ENCODE measurements around the gene NUP58.
A peak's percentile ranks its signal among the peaks of the same experiment; 100 is the strongest.
"Not testable (repeated sequence)": the region's sequence is repeated elsewhere in the genome, so short reads cannot be mapped to it uniquely, and the experiment has no call there.

The NUP58 gene

GRCh38 chr13:25306671-25307464 is 5.4 kb downstream of the NUP58 start:
- no peak for DNase-seq

GRCh38 chr13:25310891-25311290 is 9.5 kb downstream of the NUP58 start:
- DNase-seq: no peak

GRCh38 chr13:25318946-25319345 is 17.5 kb downstream of the NUP58 start:
- DNase-seq: not testable (repeated sequence)

- DNase-seq: no peak
Measured at GRCh38 chr13:25319771-25320170, 18.3 kb downstream of the NUP58 start.

- no peak for DNase-seq
Measured at GRCh38 chr13:25324100-25324499, 22.7 kb downstream of the NUP58 start.

- no peak for DNase-seq
Measured at GRCh38 chr13:25329706-25330105, 28.3 kb downstream of the NUP58 start.

- no peak for DNase-seq
Measured at GRCh38 chr13:25330541-25330940, 29.1 kb downstream of the NUP58 start.

GRCh38 chr13:25335856-25336255 is 34.4 kb downstream of the NUP58 start:
- no peak for DNase-seq

GRCh38 chr13:25345576-25345975 is 44.2 kb downstream of the NUP58 start:
- DNase-seq: no peak

- DNase-seq: no peak
Measured at GRCh38 chr13:25347151-25347550, 45.7 kb downstream of the NUP58 start.

- DNase-seq: no peak
Measured at GRCh38 chr13:25351404-25351803, 50.0 kb downstream of the NUP58 start.

- DNase-seq: no peak
Measured at GRCh38 chr13:25352230-25352629, 50.8 kb downstream of the NUP58 start.

- DNase-seq: no peak
Measured at GRCh38 chr13:25352806-25353205, 51.4 kb downstream of the NUP58 start.

- DNase-seq: no peak
Measured at GRCh38 chr13:25353344-25353743, 51.9 kb downstream of the NUP58 start.

GRCh38 chr13:25354377-25354776 is 53.0 kb downstream of the NUP58 start:
- no peak for DNase-seq

GRCh38 chr13:25360443-25360842 is 59.0 kb downstream of the NUP58 start:
- DNase-seq: not testable (repeated sequence)

GRCh38 chr13:25365720-25366235 is 64.4 kb downstream of the NUP58 start:
- no peak for DNase-seq

- no peak for DNase-seq
Measured at GRCh38 chr13:25371158-25371874, 69.9 kb downstream of the NUP58 start.

- DNase-seq: no peak
Measured at GRCh38 chr13:25371875-25372283, 70.5 kb downstream of the NUP58 start, which contains the start of gene ATP8A2. ATP8A2 (plus strand) TSS chr13:25371974; CDS start chr13:25372213, 239 bp downstream.

- DNase-seq: no peak
Measured at GRCh38 chr13:25372284-25373081, 71.1 kb downstream of the NUP58 start.

- DNase-seq: peak; percentile 3
Measured at GRCh38 chr13:25375727-25376358, 74.4 kb downstream of the NUP58 start.

- no peak for DNase-seq
Measured at GRCh38 chr13:25377244-25377962, 76.0 kb downstream of the NUP58 start.
